B cell (primary cell): Measurements from ENCODE around the gene BTD.

ENCODE experiments used
- CTCF ChIP-seq: fragments of 200-600 bp; IDR thresholded peaks from one replicate; pipeline ENCODE4 v1.8.0; 2022; ENCODE audit warnings: antibody characterized with exemption, mild to moderate bottlenecking
- EZH2 ChIP-seq: IDR thresholded peaks from 2 replicates; pipeline ENCODE4 v1.6.1; 2012; ENCODE audit warnings: borderline replicate concordance, low read depth, mild to moderate bottlenecking, moderate library complexity, low read length; ENCODE audit not compliant: insufficient read depth, poor library complexity, severe bottlenecking

- TF ChIP-seq CTCF (no peak), EZH2 (no peak)
Observed at GRCh38 chr3:15690230-15690629, 88.7 kb downstream of the BTD start.
